ENCODE data around the gene RNF135.
"Not testable (repeated sequence)": the region's sequence is repeated elsewhere in the genome, so short reads cannot be mapped to it uniquely, and the experiment has no call there.

The RNF135 gene

GRCh38 chr17:31042378-31042777 lies 71.5 kb downstream of the RNF135 start:
- H3K36me3 Mint-ChIP-seq (ENCODE audit: low read depth); H3K4me1 Mint-ChIP-seq (ENCODE audit: low read depth); H3K27ac Mint-ChIP-seq: not testable (repeated sequence)

DNA sequence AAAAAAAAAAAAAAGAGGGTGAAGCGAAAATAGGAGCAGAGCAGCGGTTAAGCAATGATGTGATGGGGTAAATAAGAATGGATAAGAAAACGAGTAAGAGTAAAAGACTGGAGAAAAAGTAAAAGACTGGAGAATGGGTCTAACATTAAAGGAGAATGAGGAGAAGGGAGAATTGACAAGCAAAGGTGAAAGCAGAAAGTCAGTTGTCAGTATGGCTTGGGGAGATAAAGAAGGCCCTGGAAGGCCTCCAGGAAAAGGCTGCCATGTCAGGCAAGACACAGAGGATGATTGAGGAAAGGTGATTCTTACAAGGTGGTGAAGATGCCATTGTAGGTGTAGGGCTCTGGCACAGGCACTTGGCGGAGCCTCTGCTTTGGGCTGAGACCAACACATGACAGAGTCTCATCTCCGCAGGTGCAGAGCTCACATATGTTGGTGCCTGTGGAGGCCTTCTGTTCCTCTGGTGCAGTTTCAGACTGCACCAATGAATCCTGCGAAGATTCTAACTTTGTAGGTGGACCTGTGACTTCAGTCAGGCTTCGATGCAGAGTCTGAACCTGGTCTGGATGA lies 76.1 kb downstream of the RNF135 start:
- H3K9me3 Mint-ChIP-seq; H3K36me3 Mint-ChIP-seq (ENCODE audit: low read depth); H3K4me1 Mint-ChIP-seq (ENCODE audit: low read depth); H3K4me3 Mint-ChIP-seq; DNase-seq (ENCODE audit: low spot score); H3K27ac Mint-ChIP-seq: not testable (repeated sequence)
- peaks cover 13% of the 10 kb centered on the region for H3K27me3 Mint-ChIP-seq (ENCODE audit: low read depth)

More at GRCh38 chr17:31042378-31042777, 71.5 kb downstream of the RNF135 start:
- peaks cover 19% of the 10 kb centered on the region for H3K27me3 Mint-ChIP-seq (ENCODE audit: low read depth)
- not testable (repeated sequence) for DNase-seq (ENCODE audit: low spot score); H3K9me3 Mint-ChIP-seq; H3K4me3 Mint-ChIP-seq

DNA sequence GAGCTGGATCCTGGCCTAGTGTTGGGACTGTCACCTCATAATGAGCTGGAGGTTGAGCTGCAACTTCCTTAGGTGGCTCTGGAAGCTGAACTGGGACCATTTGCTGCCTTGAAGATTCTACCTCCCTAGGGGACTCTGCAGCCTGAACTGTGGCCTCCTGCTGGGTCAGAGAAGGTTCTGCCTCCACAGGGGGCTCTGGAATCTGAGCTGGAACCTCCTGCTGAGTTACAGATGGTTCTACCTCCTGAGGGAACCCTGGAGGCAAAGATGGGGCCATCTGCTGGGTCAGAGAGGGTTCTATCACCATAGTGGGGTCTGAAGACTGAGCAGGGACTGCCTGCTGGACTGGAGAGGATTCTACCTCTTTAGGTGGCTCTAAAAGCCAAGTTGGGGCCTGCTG lies 77.3 kb downstream of the RNF135 start:
- DNase-seq (ENCODE audit: low spot score): no peak
- no peaks in the 10 kb centered on the region for H3K36me3 Mint-ChIP-seq (ENCODE audit: low read depth)
- H3K27me3 Mint-ChIP-seq (ENCODE audit: low read depth): peaks cover 7% of the 10 kb centered on the region
- no peak overlapping the region for H3K4me3 Mint-ChIP-seq
- no peak overlapping the region for H3K27ac Mint-ChIP-seq
- H3K9me3 Mint-ChIP-seq: no peaks in the 10 kb centered on the region
- H3K4me1 Mint-ChIP-seq (ENCODE audit: low read depth): peaks cover 9% of the 10 kb centered on the region

DNA sequence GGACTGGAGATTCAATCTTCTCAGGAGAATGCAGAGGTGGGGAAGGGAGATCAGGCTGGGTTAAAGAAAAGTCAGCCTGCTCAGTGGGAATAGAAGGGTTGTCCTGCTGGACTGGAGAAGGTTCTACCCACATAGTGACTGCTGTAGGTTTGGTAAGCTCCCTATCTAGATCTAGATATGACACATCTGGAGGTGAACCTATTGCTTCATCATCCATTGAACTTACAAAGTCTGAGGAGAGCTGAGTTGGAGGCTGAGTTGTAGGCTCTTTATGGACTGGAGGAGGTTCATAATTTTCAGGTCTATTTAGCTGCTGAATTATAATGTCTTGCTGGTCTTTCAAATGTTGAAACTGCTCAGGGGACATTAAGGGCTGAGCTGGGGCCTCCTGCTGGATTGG lies 77.9 kb downstream of the RNF135 start:
- no peak overlapping the region for H3K27ac Mint-ChIP-seq
- peaks cover 4% of the 10 kb centered on the region for H3K27me3 Mint-ChIP-seq (ENCODE audit: low read depth)
- H3K4me1 Mint-ChIP-seq (ENCODE audit: low read depth): peaks cover 9% of the 10 kb centered on the region
- H3K4me3 Mint-ChIP-seq: no peak overlapping the region
- DNase-seq (ENCODE audit: low spot score): no peak
- no peaks in the 10 kb centered on the region for H3K36me3 Mint-ChIP-seq (ENCODE audit: low read depth)
- no peaks in the 10 kb centered on the region for H3K9me3 Mint-ChIP-seq
